ENCODE measurements around the gene SLC12A7.
A peak's percentile ranks its signal among the peaks of the same experiment; 100 is the strongest.
"Not testable (repeated sequence)": the region's sequence is repeated elsewhere in the genome, so short reads cannot be mapped to it uniquely, and the experiment has no call there.

The SLC12A7 gene

DNA sequence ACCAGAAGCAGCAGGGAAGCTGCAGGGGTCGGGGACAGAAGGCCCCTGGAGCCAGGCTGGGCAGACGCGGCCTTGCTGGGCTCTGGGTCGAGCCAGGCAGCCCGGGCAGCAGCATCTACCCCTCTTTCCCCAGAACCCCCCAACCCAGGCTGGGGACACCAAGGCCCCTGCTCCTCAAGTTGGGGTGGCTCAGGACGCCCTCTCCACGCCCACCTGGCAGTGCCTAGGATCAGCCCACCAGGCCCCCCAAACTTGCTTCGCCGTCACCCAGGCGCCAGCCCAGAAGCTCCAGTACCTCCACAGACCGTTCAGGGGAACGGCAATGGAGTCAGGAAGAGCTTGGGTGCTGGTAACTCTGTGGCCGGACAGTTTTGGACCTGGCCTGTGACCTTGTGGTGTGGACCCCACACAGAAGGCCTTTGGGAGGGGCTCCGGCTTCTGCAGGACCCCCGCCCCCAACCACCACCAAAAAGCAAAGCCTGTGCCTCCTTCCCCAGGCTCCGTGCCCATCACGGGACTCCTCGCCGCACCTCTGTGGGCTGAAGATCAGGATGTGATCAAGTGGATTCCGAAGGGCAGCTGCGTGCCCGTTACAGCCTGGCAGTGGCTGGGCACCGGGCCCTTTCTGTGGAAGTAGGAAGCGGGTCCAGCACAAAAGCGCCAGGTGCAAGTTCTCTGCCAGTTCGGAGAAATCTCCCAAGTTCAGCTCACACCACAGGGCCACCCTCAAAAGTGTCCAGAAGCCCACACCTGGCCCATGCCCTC, 2.1 kb downstream of the SLC12A7 start:
- no peak for DNase-seq (ENCODE audit: low read depth)

DNA sequence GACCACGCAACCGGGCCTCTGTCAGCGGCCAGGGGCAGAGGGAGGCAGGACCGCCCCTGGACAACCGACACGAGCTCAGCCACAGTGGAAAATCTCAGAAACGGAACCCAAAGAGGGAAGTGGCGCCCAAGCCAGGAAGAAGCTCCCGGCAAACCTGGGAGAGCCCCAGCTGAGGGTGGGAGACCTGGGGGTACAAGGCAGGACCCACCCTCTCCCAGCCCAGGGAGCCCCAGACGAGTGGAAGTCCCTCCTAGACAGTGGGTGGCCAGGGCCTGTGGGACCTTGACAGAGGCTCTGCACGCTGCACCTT, 3.0 kb downstream of the SLC12A7 start:
- DNase-seq (ENCODE audit: low read depth), result no peak

DNA sequence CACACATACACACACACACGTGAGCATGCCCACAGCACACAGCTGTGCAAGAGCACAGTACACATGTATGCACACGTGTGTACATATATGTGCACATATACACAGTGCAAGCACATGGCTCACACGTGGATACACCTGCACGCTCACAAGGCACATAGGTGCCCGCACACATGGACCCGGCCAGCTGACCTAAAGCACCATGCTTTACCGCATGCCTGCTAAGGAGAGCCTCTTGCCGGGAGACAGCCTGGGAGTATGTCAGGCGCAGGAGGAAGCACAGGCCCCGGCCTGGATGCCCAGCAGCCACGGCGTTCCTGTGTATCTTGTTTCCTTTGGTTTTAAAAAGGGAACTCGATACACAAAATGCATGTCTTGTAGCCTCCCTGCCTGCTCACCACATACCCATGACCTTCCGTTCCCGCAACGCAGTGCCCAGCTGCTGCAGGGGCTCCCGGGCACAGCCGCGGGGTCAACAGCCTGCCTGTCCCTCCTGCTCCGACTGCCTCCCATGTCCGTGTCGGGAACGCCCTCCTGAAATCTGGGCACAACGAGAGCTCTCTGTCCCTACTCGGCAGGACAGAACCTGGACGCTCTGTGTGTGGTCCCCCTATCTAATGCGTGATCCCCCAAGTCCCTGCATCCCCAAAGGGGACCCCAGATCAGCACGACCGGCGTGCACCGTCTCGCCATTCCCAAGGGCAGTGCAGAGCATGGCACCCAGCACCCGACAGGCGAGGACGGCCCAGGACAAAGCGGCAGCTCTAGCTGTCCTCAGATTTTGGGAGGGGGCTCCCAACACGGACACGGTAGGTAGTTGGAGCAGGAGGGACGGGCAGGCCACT, 3.6 kb downstream of the SLC12A7 start:
- no peak for DNase-seq (ENCODE audit: low read depth)

DNA sequence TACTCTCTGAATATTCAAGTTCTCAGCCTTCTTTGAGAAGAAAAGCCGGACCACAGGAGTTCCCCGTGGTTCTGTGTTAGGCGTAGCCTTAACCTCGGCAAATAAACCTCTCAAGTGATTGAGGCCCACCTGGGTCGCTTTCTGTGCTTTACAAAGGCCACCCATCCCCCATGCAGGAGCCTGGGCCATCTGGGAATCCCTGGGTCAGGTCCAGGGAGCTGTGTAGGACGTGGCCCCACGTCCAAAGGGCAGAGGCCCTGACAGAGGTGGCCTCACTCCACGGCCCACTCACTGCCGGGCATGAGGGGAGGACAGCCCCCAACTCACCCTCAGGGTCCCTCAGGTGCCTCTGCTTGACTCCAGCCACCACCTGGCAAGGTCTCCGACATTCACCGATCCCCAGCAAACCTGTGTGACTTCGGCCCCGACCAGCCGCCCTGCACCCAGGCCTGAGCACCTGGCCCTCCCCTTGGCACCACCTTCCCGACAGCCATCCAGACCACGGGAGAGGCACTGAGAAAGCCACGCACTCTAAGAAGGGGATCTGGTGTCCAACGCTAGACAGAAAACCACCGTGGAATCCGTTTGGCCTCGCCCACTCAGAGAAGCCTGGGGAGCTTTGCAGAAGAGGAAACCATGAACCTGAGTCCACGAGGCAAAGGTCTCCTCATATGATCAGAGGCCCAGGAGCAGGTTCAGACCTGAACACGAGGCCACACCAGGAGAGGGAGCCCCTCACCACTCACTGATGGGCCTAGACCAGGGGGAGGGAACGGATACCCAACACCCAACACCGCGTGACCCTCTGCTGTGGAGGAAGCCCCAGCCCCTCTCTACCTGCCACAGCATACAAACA, 4.5 kb downstream of the SLC12A7 start:
- DNase-seq (ENCODE audit: low read depth), result no peak

DNA sequence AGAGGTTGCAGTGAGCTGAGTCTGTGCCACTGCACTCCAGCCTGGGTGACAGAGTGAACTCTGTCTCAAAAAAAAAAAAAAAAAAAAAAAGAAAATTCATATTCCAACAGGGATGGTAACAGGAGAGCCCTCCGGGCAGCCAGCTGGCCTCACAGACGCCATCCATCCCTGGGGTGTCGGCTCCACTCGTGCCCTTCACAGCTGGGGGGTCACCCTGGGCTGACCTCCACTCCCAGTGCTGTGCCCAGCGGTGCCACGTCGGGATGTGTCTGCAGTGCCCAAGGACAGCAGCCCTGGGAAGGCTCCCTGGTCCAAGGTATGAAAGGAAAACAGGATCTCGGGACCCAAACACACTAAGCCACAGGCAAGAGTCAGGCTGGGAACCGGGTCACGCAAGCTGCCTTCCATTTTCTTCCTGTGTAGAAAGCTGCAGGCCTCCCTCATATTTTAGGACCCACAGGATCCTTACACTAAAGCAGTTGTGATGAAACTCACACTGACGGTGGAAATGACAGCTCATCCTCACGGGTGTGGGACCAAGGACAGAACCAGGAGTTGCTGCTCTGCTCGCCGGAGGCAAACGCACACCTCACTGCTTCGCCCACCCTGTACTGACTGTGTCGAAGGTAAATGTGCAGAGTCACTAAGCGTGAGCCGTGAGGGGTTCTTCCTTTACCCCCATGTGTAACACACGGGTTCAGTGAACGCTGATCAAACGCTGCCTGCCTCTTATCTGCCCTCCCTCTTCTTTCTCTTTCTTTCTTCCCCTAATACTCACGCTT, 5.3 kb downstream of the SLC12A7 start:
- peak; percentile 32 for DNase-seq (ENCODE audit: low read depth)

DNA sequence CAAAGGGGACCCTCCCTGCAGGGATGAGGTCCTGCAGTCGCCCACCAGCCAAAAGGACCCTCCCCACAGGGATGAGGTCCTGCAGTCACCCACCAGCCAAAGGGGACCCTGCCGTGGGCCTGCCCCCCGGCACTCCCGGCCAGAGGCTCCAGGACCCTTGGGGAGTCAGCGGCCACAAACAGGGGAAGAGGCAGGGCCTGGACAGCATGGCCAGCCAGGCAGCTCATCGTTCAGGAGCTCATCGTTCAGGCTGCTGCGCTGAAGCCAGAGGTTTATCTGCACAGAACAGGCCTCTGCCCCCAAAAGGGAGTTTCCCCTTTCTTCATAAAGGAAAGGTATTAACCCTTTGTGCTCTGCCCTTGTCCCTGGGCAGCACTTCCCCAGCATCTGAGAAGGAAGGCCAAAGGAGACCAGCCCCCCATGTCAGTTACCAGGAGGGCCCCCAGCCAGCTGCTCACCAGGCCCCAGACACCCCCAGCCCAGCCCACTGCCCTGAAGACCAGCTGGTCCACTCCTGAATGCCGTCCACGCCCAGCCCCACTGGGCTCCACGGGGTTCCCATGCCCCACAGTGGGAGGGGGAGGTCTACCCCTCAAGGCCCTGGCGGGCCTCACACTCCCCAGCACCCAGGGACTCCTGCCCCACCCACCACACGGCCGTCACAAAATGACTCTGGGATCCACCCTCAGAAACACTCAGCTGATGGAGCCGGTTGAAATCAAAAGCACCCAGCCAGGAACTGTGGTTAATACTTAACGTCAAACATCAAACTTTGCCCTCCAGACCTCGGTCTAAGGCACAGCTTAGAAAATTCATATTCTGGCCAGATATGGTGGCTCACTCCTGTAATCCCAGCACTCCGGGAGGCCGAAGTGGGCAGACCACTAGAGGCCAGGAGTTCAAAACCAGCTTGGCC, 6.3 kb downstream of the SLC12A7 start:
- peak; percentile 36 for DNase-seq (ENCODE audit: low read depth)

DNA sequence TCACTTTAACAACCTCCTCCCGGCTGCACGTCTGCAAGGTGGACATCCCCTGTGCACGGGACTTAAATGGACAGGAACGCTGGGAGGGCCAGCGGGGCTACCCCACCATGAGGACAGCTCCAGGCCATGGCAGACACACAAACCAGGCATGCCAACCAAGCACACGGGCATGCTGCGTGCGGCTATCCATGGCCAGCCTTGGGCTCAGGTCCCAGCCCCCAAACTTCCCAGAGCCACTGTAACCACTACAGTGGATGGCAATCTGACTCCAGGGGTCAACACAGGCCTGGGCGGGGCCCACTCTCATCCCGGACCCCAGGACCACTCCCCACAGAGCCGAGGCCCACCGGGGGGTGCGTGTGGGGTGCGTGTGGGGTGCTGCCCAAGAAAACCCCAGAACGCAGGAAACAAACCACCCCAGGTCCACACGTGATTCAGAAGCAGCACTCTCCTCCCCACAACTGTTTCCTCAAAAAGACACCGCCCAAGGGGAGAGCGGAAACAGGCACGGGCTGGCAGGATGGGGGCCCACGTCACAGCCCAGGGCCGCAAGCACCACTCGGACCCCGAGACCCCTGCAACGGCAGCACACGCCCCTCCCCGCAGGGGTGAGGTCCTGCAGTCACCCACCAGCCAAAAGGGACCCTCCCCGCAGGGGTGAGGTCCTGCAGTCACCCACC, 7.4 kb downstream of the SLC12A7 start:
- peak; percentile 30 for DNase-seq (ENCODE audit: low read depth)

DNA sequence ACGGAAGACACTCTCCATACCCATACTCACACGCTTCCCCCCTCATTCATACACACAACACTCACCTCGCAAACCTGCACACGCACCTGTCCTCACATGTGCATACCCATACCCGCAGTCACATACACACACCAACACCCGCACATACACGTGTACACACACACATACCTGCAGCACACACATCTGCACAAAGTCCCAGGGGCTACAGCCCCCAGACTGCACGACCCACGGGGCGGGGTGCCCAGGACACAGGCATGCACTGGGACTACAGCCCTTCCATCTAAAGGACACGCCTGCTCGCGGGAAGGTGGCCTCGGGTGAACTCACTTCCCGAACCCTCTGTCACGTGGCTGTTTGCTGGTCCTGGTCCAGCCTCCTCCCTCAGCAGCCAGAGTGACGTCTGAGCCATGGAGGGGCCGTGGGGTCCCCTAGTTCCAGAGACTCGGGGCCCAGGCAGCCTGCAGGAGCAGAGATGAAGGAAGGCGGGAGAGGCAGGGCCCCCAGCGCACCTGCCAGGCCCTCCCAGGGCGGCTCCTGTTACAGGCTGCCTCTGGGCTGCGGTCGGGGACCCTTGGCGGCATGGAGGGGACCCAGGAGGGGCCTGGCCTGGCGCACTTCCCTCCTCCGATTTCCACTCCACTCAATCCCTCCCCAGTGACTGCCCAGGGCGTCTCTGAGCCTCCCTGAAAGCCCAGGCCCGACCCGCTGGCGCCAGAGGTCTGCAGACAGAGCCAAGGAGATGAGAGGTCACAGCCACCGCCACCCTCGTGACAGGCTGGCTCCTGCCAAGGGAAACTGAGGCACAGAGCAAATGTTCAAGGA, 8.1 kb downstream of the SLC12A7 start:
- DNase-seq (ENCODE audit: low read depth), result no peak

DNA sequence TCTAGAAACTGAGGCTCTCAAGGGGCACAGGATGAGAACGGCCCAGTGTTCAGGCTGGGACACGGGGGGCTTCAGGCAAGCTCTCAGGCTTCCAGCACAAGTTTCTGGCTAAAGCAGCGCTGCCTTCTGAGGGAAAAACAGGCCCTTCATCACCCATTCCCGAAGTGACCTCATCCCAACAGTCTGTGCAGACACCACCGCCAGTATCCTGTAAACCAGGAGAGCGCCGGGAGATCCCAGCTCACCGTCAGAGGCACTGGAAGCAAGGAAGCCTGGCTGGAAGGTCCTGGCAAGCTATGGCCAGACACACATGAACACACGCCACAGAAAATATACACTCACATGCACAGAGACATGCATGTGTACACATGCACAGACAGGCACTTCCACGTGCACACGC, 8.8 kb downstream of the SLC12A7 start:
- DNase-seq (ENCODE audit: low read depth), result no peak

DNA sequence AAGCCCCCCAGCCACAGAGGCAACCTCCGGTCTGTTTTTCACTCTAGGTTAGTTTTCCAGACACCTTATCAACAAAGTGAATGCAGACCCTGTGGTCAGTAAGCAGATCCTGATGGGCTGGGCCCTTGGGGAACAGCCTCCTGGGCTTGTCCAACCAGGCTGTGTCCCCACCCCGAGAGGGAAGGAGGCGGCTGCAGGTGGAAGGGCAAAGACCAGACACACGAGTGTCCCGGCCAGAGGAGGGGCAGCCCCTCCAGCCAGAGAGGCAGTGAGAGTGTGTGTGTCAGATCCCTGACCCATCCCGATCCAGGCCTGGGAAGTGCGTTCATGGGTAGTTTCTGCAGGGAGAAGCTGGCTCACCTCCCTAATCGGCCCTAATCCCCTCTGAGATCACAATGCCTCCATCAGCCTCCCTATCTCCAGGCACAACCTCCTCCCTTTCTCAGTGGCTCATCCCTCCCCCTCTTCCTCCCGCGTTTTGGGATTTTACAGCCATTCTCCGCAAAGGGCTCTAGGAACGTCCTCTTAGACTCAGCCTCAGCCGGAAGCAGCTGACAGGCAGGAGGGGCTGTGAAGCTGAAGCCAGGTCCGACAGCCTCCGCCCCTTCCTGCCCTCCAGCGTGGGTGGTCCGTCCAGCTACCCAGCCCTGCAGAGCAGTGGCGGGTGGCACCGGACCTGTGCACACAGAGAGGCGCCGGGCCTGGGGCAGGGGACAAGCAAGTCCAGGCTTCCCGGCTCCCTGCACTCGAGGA, 9.7 kb downstream of the SLC12A7 start:
- DNase-seq (ENCODE audit: low read depth), result no peak

DNA sequence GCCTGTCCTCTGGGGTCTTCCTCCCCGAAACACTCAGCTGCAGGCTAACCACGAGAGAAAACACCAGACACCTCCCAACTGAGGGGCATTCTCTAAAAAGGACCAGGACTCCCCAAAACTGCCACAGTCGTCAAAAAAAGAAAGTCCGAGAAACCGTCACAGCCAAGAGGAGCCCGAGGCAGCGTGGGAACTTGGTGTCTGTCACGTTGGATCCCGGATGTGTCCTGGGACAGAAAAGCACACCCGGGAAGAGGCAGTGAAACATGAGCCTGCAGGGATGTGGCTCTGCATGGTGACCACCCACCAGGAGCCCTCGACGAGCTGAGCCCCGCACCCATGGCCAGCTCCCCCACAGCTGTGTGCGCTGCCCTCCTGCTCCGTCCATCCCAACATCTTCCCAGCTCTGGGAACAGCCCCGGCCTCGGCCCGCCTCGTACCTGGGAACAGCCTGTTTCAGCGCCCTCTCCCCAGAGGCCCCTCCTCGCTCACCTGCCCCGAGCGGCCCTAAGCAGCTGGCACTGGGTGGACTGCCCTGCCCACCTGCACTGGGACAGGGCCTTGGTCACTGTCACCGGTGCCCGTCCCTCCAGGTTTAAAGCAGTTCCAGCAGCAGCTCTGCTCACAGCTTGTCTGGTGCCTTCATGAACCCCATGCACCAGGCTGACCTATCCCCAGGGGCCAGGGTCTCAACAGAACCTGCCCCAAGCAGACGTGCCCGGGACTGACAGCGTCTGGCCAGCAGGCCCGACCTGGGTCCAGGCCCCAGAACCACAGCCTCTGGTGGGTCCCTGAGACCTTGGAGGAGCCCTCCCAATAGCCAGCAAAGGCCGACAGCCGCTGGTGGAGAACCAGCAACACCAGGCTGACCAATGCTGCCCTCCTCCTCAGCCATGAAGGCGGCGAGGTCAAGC, 10.9 kb downstream of the SLC12A7 start:
- DNase-seq (ENCODE audit: low read depth), result no peak

DNA sequence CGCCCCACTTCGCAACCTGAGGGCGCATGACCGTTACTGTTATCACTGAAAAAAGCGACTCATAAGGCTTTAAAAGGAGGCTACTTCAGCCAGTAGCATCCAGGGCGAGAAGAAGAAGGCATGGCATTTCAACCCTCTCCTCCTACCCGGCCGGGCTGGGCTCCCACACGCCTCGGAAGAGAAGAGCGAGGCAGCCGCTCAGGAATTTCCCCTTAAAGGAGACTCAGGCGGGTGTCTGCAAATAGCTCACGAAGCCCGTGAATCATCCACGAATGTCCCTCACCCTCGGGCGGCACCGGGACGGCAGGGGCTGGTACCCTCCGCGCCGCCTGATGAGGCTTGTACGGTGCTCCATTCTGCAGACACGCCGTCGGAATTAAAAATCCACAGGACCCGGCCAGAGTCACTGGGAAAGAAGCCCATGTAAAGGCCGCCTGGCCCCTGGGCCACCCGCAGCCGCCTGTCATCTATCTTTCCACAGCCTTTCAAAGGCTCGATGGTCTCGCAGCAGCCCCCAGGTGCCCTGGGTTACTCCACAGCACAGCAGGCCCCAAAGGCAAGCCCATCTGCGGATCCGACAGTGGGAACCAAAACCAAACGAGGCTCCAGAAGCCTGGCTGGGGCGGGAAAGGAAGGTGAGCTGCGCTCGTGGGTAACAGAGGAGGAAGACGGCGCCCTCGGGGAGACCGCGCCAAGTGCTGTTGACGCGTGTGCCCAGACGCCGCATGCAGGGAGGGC, 11.8 kb downstream of the SLC12A7 start:
- no peak for DNase-seq (ENCODE audit: low read depth)

DNA sequence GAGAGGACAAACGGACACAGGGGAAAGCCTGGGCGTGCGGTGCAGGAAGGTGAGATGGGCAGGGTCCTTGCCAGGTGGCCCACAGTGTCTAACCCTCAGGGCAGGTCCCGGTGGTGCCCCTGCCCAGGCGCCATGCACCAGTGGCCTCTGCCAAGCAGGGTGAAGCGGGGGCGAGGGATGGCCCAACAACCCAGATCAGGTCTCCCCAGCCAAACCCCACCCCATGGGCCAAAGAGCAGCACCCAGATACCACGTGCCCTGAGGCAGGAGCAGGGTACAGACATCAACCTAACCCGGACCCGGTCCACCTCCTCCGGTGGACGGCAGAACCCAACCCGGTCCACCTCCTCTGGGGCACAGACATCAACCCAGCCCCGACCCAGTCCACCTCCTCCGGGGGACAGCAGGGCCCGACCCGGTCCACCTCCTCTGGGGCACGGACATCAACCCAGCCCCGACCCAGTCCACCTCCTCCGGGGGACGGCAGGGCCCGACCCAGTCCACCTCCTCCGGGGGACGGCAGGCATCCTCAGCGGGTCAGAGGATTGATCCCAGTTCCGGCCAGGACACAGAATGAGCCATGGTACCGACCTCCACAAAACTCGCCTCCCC, 12.8 kb downstream of the SLC12A7 start:
- no peak for DNase-seq (ENCODE audit: low read depth)

DNA sequence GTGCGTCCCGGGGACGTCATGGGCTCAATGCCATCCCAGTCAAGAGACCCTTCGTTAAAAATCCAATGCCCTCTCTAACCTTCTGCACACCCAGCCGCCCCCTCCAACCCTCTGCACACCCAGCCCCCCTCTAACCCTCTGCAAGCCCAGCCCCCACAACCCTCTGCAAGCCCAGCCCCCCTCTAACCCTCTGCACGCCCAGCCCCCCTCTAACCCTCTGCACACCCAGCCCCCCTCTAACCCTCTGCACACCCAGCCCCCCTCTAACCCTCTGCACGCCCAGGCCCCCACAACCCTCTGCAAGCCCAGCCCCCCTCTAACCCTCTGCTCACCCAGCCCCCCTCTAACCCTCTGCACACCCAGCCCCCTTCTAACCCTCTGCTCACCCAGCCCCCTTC, 13.9 kb downstream of the SLC12A7 start:
- DNase-seq (ENCODE audit: low read depth), result not testable (repeated sequence)

DNA sequence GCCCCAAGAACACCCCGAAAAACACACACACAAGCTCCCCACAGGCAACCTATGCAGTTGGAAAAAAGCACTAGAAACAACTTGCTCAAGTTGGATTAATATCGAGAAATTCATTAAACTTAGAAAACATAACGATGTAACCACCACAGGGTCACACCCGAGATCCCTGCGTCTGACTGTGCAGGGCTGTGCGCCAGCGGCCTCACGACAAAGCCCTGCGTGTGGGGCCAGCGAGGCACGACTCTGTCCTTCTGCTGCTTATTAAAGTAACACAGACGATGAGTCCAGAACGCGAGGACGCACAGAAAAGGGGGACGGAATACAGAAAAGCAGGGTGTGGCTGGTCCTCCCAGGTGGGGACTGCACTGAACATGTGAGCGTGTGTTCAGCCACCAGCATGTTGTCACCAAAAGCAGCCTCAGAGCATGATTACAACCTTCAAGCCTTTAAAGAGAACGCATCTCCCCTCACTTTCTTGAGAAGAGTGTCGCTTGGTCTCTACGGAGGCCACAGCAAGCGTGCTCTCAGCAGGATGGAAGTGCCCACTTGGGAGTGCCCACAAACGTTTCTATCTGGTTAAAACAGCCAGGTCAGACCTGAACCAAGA, 14.4 kb downstream of the SLC12A7 start:
- no peak for DNase-seq (ENCODE audit: low read depth)

DNA sequence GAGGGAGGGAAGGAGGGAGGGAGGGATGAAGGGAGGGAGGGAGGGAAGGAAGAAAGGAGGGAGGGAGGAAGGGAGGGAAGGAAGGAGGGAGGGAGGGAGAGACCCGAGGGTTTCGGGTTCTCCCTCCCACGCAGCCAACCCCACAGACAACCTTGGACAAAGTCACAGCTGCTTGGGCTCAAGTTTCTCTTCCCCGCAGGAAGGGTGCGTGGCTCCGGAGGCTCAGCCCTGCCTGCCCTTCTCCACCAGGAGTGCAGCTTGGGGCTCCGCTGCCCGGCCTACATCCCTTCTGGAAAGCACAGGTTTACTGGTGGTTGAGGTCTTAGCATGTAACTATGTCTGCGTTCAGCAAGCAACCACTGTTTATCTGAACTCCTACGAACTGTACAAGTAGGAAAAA, 15.0 kb downstream of the SLC12A7 start:
- DNase-seq (ENCODE audit: low read depth), result no peak

Data from stimulated activated CD8-positive, alpha-beta memory T cell treated with anti-CD3 and anti-CD28 coated beads, Interleukin-12 subunit alpha, Interleukin-12 subunit beta, amount 100 ng/mL, for 4 hours (primary cell).